H7 (cell line): ENCODE measurements around the gene PIN1. TPM values are rescaled to one million over a fixed set of nuclear protein-coding genes. Genes with fewer than 3 reads are reported as not detected.
"Not testable (repeated sequence)": the region's sequence is repeated elsewhere in the genome, so short reads cannot be mapped to it uniquely, and the experiment has no call there.

Source experiments
- DNase-seq: peaks from one replicate; pipeline ENCODE4 v3.0.0; 2012
- H3K27me3 ChIP-seq: 2 replicates; pipeline ENCODE4 v1.6.0; 2011; ENCODE audit warnings: mild to moderate bottlenecking, low read length; ENCODE audit not compliant: control insufficient read depth, insufficient read depth
- H3K36me3 ChIP-seq: replicated peaks from 2 replicates; pipeline ENCODE4 v1.5.1; 2011; ENCODE audit warnings: low read length; ENCODE audit not compliant: control insufficient read depth, insufficient read depth
- H3K4me3 ChIP-seq: 2 replicates; pipeline ENCODE4 v1.5.1; 2011; ENCODE audit warnings: low read depth, mild to moderate bottlenecking, control low read depth, low read length, moderate library complexity; ENCODE audit not compliant: insufficient read depth
- total RNA-seq: library from RNA; depleted of rRNA; stranded (reverse); fragments of >200 nt; shearing (Covaris generic); gene quantifications from 2 replicates; pipeline ENCODE4 v1.2.3, GENCODE V29; 2014

The PIN1 gene
- total RNA-seq, 1 experiment from 2014 or later = 208 TPM

GRCh38 chr19:9799162-9799561 lies 36.0 kb upstream of the PIN1 start:
- H3K36me3 ChIP-seq = no peaks in the 10 kb centered on the region; the same call in 1 of the 2 replicates
- no peak for DNase-seq
- no peak overlapping the region for H3K4me3 ChIP-seq
- H3K27me3 ChIP-seq = no peaks in the 10 kb centered on the region

GRCh38 chr19:9801976-9802375 lies 33.1 kb upstream of the PIN1 start:
- peak; percentile 84 for DNase-seq

GRCh38 chr19:9806803-9807202 lies 28.3 kb upstream of the PIN1 start:
- H3K27me3 ChIP-seq = no peaks in the 10 kb centered on the region
- H3K4me3 ChIP-seq = no peak overlapping the region
- peaks cover 13% of the 10 kb centered on the region for H3K36me3 ChIP-seq
- no peak for DNase-seq

More at GRCh38 chr19:9801976-9802375, 33.1 kb upstream of the PIN1 start:
- Histone ChIP-seq H3K4me3 (no peak overlapping the region), H3K27me3 (no peaks in the 10 kb centered on the region), H3K36me3 (no peaks in the 10 kb centered on the region; the same call in 1 of the 2 replicates)

GRCh38 chr19:9808855-9809824 lies 26.0 kb upstream of the PIN1 start:
- no peak for DNase-seq
- H3K36me3 ChIP-seq = peaks cover 13% of the 10 kb centered on the region
- H3K4me3 ChIP-seq = no peak overlapping the region
- H3K27me3 ChIP-seq = no peaks in the 10 kb centered on the region

DNA sequence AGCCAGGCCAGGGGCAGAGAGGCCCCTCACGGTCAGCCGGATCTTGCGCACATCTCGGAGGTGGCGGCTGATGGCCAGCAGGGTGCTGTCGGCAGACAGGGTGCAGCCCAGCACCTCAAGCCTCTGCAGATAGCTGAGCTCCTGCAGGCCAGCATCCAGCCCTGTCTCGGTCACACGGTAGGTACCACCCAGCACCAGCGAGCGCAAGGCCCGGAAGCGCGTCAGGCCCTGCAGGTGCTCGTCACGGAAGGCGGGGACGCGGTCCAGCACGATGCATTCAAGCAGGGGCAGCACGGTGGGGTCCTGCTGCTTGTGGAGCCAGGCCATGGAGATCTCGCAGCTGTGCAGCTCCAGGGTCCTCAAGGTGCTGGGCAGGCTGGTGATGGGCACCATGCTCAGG lies 24.0 kb upstream of the PIN1 start:
- H3K36me3 ChIP-seq = peaks cover 13% of the 10 kb centered on the region
- DNase-seq = no peak
- H3K4me3 ChIP-seq = no peak overlapping the region
- H3K27me3 ChIP-seq = no peaks in the 10 kb centered on the region

DNA sequence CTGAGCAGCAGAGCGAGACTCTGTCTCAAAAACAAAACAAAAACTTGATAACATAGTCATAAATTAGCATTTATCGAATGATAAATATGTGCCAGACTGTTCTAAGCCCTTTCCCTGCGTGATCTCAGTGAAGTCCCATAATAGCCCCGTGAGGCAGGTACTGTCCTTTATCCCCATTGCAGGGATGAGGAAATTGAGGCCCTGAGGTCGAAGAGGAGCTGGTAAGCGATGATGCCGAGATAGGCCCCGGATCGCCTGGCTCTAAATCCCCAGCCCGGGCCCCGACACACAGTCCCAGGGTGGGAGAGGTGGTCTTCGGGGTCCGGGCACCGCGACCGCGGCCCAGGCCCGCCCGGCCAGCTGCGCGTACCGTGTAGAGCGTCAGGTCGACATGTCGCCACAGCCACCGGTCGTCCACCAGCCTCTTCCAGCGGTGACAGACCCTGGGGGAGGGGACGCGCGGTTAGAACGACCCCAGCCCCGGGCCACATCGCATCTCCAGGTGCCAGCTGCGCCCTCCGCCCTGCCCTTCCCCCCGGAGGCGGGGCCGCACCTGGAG lies 16.9 kb upstream of the PIN1 start:
- no peak for DNase-seq
- Histone ChIP-seq H3K4me3 (peak overlapping the region; percentile 96), H3K27me3 (no peaks in the 10 kb centered on the region), H3K36me3 (no peaks in the 10 kb centered on the region; the same call in 1 of the 2 replicates)

DNA sequence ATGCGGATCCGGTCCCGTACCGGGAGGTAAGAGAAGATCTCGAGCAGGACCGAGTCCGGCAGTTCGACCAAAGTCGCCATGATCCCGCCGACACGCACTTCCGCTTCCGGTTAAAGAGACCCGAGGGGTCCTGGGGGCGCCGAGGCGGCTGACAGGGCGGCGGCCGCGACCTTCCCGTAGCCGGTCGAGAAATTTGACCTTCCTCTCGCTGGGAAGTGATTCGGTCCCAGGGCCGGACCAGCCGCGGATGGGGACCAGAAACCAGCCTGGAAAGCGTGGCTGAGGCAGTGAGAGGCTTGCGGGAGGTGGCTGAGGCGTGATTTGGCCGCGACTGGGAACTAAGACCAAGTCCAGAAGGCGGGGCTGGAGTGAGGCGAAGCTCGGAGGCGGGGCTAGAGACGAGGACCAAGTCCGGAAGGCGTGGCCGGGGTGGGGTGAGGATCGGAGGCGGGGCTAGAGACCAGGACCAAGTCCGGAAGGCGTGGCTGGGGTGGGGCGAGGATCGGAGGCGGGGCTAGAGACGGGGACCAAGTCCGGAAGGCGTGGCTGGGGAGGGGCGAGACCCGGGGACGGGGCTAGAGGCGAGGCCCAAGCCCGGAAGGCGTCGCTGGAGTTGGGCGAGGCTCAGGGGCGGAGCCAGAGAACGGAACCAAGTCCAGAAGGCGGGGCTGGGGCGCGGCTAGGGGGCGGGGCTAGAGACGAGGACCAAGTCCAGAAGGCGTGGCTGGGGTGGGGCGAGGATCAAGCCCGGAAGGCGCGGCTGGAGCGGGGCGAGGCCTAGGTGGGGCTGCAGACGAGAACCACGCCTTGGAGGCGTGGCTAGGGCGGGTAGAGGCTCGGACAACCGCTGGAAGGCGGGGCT lies 16.2 kb upstream of the PIN1 start, which contains the start of gene FBXL12:
Gene FBXL12, minus strand, starts transcription at position 346 of the 862 bp plus-strand sequence. Its CDS starts 266 bp downstream, at position 80.
- H3K27me3 ChIP-seq = no peaks in the 10 kb centered on the region
- peak; percentile 99 for DNase-seq
- H3K36me3 ChIP-seq = no peaks in the 10 kb centered on the region; the same call in 1 of the 2 replicates
- H3K4me3 ChIP-seq = peak within 1 kb of the TSS; percentile 96

- Histone ChIP-seq H3K4me3 (peak overlapping the region; percentile 4; the same call in 1 of the 2 replicates), H3K27me3 (no peaks in the 10 kb centered on the region), H3K36me3 (no peaks in the 10 kb centered on the region; the same call in 1 of the 2 replicates)
- DNase-seq = no peak
Measured at GRCh38 chr19:9819596-9819909, 15.6 kb upstream of the PIN1 start.

DNA sequence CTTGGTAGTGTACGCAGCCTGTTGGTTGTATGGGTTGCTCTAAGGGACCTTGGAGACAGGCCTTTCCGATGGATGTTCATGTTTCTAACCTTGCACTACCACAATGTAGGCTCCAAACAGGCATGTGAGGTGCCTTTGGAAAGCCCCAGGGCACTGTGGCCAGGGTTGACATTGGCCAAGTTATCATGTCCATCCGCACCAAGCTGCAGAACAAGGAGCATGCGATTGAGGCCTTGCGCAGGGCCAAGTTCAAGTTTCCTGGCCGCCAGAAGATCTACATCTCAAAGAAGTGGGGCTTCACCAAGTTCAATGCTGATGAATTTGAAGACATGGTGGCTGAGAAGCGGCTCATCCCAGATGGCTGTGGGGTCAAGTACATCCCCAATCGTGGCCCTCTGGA lies 15.1 kb upstream of the PIN1 start:
- not testable (repeated sequence) for H3K36me3 ChIP-seq, H3K27me3 ChIP-seq, DNase-seq, H3K4me3 ChIP-seq

- no peak overlapping the region for H3K4me3 ChIP-seq
- no peaks in the 10 kb centered on the region for H3K27me3 ChIP-seq
- no peaks in the 10 kb centered on the region; the same call in 1 of the 2 replicates for H3K36me3 ChIP-seq
- DNase-seq = no peak
Measured at GRCh38 chr19:9823816-9824215, 11.3 kb upstream of the PIN1 start.

DNA sequence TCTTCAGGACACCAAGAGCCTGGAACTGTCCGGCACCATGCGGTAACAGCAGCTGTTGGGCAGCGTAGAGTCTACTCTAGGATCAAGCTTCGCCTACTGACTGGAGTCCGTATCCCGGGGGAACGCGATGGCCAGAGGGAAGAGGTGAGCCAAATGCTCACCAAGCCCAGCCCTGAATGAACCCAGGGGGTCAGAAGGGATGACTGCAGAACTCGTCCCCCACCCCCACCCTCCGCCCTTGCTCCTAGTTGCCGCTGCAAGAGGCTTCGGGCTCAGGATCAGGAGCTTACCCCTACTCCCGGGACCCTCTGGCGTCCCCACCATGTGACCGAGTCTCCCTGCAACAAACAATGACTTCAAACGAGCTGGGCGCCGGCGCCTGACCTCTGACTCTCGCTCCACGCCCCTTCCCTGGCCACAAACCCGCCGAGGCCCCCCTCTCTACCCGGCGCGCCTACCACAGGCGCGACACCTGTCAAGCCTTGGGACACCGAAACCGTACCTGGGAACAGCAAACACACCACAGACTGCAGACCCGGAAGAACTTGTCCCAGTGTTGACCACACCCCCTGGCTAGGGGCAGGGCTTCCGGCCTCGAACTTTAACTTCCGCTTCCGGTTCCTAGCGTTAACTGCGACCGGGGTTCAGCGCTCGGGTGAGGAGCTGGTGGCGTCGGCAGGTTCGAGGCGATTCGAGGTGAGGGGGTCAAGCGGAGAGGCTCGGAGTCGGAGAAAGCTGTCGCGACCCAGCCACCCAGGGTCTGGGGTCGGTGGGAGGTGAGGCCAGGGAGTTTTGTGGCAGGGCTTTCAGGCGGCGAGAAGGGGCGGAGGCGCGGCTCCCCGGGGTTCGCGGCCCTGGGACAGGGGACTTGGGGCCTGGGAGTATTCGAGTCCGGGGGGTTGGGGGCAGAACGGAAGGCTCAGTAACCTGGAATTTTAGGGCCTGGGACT lies 7.6 kb upstream of the PIN1 start, which contains the start of gene UBL5:
Gene UBL5, plus strand, starts transcription at position 630 of the 950 bp plus-strand sequence. CDS start 420 bp downstream, outside the sequence.
- Histone ChIP-seq H3K4me3 (peak within 1 kb of the TSS; percentile 90), H3K36me3 (peaks cover 4% of the 10 kb centered on the region), H3K27me3 (no peaks in the 10 kb centered on the region)
- DNase-seq = peak; percentile 97

- Histone ChIP-seq H3K36me3 (peaks cover 4% of the 10 kb centered on the region), H3K4me3 (peak overlapping the region; percentile 90), H3K27me3 (no peaks in the 10 kb centered on the region)
- DNase-seq = no peak
Measured at GRCh38 chr19:9828551-9829063, 6.5 kb upstream of the PIN1 start.

- H3K4me3 ChIP-seq = peak overlapping the region; percentile 44
- DNase-seq = no peak
- peaks cover 7% of the 10 kb centered on the region for H3K36me3 ChIP-seq
- H3K27me3 ChIP-seq = no peaks in the 10 kb centered on the region
Measured at GRCh38 chr19:9834307-9834725, 802 bp upstream of the PIN1 start.
